HG03378 (cell line): Measurements from ENCODE around the gene CNTNAP2.

Source experiments
- ATAC-seq: cut with Tn5 transposase; IDR thresholded peaks from one replicate; pipeline ENCODE4 v1.9.1; 2021; ENCODE audit warnings: mild to moderate bottlenecking, moderate library complexity; ENCODE audit not compliant: unreplicated experiment

Gene CNTNAP2

DNA sequence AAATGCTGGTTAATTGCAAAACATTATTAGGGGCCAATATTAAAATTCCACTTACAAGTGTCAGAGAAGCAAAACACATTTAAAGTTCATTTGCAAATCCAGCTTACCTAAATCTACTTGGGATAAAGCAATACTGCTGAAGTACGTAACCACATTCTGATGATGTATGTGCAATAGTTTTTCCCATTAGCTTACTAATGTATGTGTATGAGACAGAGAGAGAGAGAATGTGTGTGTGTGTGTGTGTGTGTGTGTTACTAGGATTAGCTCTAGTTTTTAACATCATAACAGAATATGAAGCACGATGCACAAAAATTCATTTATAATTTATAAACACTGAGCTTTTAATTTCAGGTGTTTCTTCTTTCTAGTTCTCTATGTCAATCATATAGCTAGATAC is 1399.8 kb downstream of the CNTNAP2 start:
- ATAC-seq = no peak

GRCh38 chr7:147519062-147519461 is 1402.5 kb downstream of the CNTNAP2 start:
- ATAC-seq = no peak

GRCh38 chr7:147523056-147523455 is 1406.5 kb downstream of the CNTNAP2 start:
- ATAC-seq = no peak

- ATAC-seq = no peak
Measured at GRCh38 chr7:147524726-147525250, 1408.2 kb downstream of the CNTNAP2 start.

GRCh38 chr7:147525325-147525724 is 1408.7 kb downstream of the CNTNAP2 start:
- no peak for ATAC-seq

DNA sequence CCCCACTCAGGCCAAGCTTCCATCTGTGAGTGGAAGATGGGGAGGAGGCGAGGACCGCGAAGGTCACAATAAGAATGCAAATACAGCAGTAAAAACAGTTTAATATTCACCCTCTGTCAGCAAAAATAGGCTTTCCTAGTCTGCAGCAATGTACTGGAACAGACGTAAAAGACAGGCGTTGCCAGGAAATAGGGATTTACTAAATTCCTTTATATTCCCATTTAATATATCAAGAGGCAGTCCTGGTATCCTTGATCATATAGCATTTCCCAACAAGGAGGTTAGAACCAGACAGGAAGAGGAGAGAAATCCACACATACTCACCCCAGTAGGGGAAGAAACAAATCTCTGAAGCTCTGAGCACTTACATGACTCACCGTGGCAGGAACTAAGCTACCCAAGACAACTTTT is 1419.1 kb downstream of the CNTNAP2 start:
- no peak for ATAC-seq

DNA sequence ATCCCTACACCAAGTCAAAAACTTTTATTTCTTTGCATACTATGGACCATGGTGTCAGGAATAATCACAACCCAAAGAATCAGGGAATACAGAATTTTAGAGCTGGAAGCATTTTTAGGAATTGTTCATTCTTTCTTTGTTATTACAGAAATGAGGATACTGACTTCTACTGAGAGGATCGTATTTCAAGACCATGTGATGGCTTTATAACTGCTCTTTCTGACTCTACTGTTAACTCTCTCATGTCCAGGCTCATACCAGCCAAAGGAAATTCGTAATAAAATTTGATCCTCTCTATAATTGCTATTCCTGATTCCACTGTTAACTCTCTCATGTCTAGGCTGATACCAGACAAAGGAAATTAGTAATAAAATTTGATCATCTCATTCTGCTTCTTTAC is 1423.1 kb downstream of the CNTNAP2 start:
- no peak for ATAC-seq

- ATAC-seq = no peak
Measured at GRCh38 chr7:147540743-147541142, 1424.1 kb downstream of the CNTNAP2 start.

GRCh38 chr7:147541261-147541660 is 1424.7 kb downstream of the CNTNAP2 start:
- ATAC-seq = no peak

GRCh38 chr7:147547252-147547897 is 1430.8 kb downstream of the CNTNAP2 start:
- ATAC-seq = no peak

DNA sequence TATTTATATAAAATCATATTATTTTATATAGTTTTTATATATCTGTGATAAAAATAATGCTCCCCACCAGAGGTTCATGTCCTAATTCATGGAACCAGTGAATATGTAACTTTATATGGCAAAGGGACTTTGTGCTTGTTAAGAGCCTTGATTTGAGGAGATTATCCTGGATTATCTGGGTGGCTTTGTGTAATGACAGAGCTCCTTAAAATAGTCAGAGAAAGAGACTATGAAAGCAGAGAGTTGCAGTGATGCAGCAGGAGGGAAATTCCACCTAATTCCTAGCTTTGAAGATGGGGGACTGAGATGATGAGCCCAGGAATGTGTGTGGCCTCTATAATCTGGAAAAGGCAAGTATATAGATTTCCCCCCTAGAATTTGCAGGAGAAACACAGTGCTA is 1439.7 kb downstream of the CNTNAP2 start:
- ATAC-seq = no peak

GRCh38 chr7:147563669-147564068 is 1447.1 kb downstream of the CNTNAP2 start:
- no peak for ATAC-seq

- ATAC-seq = no peak
Measured at GRCh38 chr7:147564786-147565476, 1448.3 kb downstream of the CNTNAP2 start.

GRCh38 chr7:147567043-147567442 is 1450.4 kb downstream of the CNTNAP2 start:
- ATAC-seq = no peak

DNA sequence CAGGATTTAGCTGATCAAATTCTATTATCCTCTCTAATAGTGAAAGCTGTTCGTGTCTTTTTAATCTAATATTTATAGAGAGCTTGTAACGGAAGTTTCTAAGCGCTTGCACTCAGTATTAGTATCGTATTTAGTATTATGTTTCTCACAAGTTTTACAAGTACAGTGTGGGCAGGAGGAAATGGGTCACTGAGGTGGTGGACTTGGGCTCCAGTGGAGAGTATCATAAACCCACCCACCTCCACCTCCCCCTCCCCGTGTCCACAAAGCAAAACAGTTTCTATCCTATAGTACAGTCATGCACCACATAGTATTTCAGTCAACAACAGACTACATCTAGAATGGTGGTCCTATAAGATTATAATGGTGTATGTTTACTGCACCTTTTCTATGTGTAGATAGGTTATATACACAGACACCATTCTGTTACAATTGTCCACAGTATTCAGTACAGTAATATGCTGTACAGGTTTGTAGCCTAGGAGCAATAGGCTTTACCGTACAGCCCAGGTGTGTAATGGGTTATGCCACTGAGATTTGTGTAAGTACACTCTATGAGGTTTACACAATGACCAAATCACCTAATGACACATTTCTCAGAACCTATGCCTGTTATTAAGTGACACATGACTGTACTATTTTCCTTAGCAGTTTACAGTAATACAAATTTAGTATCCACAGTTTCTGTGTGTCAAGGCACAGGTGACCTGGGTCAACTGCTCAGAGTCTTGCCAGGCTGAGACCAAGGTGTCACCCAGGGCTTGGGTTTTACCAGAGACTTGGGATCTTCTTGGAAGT is 1452.7 kb downstream of the CNTNAP2 start:
- no peak for ATAC-seq

- ATAC-seq = no peak
Measured at GRCh38 chr7:147570390-147570789, 1453.8 kb downstream of the CNTNAP2 start.

DNA sequence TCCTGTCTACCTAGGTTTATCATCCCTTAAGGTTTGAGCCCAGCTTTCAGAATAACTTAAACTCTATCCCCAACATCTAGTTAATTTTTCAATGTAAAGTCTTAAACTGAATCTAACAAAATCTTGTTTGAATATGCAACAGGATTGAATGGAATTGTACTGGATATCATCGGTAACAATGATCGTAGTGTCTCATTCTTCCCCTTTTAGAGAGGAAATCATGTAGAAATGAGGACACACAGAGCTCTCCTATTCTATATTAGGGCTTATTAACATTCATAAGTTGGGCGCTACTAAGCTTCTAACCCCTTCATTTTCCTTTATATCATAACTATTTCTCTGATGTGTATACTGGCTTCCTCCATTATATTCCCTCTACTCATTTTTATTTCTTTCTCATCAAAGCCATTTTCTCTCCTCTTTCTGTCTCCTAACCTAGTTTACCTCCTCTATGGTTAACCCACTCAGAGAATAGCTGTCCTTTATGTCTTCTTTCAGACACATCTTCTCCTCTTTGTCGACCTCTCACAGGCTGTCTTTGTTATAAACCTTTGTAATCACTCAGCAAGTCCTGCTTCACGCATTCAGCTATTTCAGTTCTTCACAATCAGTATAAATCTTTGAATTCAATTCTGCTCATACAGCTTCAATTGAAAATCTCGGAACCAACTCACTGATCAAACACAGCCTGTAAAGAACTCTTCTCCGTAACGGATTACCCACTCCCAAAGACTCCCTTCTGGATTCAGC is 1455.0 kb downstream of the CNTNAP2 start:
- no peak for ATAC-seq

GRCh38 chr7:147578196-147578595 is 1461.6 kb downstream of the CNTNAP2 start:
- ATAC-seq = no peak

DNA sequence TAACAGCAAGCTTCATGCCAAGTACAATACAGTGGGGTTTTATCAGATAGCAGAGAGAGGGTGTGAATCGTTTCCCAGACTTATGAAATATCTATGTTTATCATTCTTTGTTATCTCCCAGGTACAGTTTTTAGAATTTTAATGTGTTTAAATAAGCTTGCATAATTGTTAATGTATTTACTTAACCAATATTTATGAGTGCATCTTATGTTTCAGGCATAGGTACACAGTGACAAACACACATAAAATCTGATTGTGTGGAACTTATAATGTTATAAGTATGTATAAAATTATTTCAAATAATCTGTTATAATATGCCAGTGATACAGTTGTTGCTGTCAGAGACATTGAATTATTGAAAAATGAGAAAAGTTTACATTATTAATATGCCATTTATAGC is 1462.5 kb downstream of the CNTNAP2 start:
- ATAC-seq = no peak

DNA sequence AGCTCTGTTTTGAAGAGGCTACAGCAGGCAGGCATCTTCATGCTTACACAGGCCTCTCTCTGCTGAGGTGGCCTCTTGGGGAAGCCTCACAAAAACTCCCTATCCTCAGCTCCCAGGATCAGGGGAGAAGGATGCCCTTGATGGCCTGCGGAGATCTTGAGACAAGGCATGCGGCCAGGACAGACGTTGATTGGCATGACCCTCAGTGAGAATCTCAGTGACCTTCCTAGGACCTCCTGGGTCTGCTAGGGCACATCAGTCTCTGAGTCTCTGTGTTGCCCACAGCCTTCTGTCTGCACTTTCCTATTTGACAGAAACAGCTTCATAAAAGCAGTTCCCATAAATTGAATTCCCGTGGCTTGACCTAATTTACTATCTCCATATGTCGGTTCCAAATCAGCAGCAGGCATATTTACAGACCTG is 1468.2 kb downstream of the CNTNAP2 start:
- ATAC-seq = no peak

- ATAC-seq = no peak
Measured at GRCh38 chr7:147586110-147586509, 1469.5 kb downstream of the CNTNAP2 start.
